CD8-positive, alpha-beta memory T cell (primary cell): ENCODE data around the gene ME3. TPM values are rescaled to one million over a fixed set of nuclear protein-coding genes. Genes with fewer than 3 reads are reported as not detected.

Experiments
- CTCF ChIA-PET: fragments of 350-600 bp; sonication (Branson Sonifier 250); formaldehyde crosslinking; loops from one replicate; lab custom pipeline; 2021; ENCODE audit warnings: antibody characterized with exemption; lab: Charles Lee
- POLR2A ChIA-PET: fragments of 350-600 bp; sonication (Branson Sonifier 250); formaldehyde crosslinking; loops from one replicate; lab custom pipeline; 2021; ENCODE audit warnings: antibody characterized with exemption; lab: Charles Lee
- DNase-seq, 5 donors: peaks; one replicate each; pipeline versions ENCODE4 v3.0.0 to v3.0.0-alpha.2; 2020 to 2022; ENCODE audit warnings: mixed read lengths in 1 of 5
- H3K27ac ChIP-seq: one replicate; pipeline ENCODE4 v1.7.0; 2013; ENCODE audit warnings: low read depth, mild to moderate bottlenecking, low read length, moderate library complexity
- H3K27me3 ChIP-seq: 2 replicates; pipeline ENCODE4 v1.7.0; 2013; ENCODE audit warnings: low read length, mild to moderate bottlenecking; ENCODE audit not compliant: insufficient read depth, poor library complexity, severe bottlenecking
- H3K36me3 ChIP-seq: 2 replicates; pipeline ENCODE4 v1.7.0; 2013; ENCODE audit warnings: mild to moderate bottlenecking, low read length, moderate library complexity; ENCODE audit not compliant: insufficient read depth
- H3K4me1 ChIP-seq: 2 replicates; pipeline ENCODE4 v1.7.0; 2013; ENCODE audit warnings: mild to moderate bottlenecking, low read length, moderate library complexity; ENCODE audit not compliant: insufficient read depth
- H3K4me3 ChIP-seq: 2 replicates; pipeline ENCODE4 v1.7.0; 2013; ENCODE audit warnings: mild to moderate bottlenecking, low read length
- H3K9me3 ChIP-seq: 2 replicates; pipeline ENCODE4 v1.7.0; 2013; ENCODE audit warnings: mild to moderate bottlenecking, low read length
- H3K27ac Mint-ChIP-seq, 8 donors: one replicate each; pipeline ENCODE4 v1.8.0; 2020 to 2021; ENCODE audit warnings: mixed read lengths in 8 of 8, mild to moderate bottlenecking in 6 of 8, inconsistent platforms in 3 of 8, moderate library complexity in 3 of 8
- H3K27me3 Mint-ChIP-seq, 2 donors: one replicate each; pipeline ENCODE4 v1.8.0; 2020 to 2021; ENCODE audit warnings: mixed read lengths in 2 of 2, mild to moderate bottlenecking in 1 of 2, moderate library complexity in 1 of 2
- H3K36me3 Mint-ChIP-seq, 3 donors: one replicate each; pipeline ENCODE4 v1.8.0; 2020 to 2021; ENCODE audit warnings: mixed read lengths in 3 of 3, inconsistent platforms in 1 of 3, mild to moderate bottlenecking in 1 of 3
- H3K4me1 Mint-ChIP-seq, 3 donors: one replicate each; pipeline ENCODE4 v1.8.0; 2020 to 2021; ENCODE audit warnings: mixed read lengths in 3 of 3, inconsistent platforms in 1 of 3, mild to moderate bottlenecking in 1 of 3
- H3K4me3 Mint-ChIP-seq, 7 donors: one replicate each; pipeline ENCODE4 v1.8.0; 2020 to 2021; ENCODE audit warnings: mixed read lengths in 7 of 7, mild to moderate bottlenecking in 6 of 7, moderate library complexity in 4 of 7, inconsistent platforms in 2 of 7
- H3K9me3 Mint-ChIP-seq, 5 donors: one replicate each; pipeline ENCODE4 v1.8.0; 2020 to 2022; ENCODE audit warnings: mixed read lengths in 5 of 5, mild to moderate bottlenecking in 3 of 5, moderate library complexity in 2 of 5, inconsistent platforms in 1 of 5
- polyA plus RNA-seq: library from polyadenylated mRNA; unstranded; fragments of 300-500 nt; fragmentation: Illumina TruSeq; gene quantifications from one replicate; pipeline ENCODE4 v1.2.3, GENCODE V29; 2021
- total RNA-seq, 2 experiments: library from RNA; stranded (reverse); gene quantifications; one replicate each; pipeline ENCODE4 v1.2.3, GENCODE V29; 2021

ME3 gene
- total and polyA plus RNA-seq, 3 experiments from 2014 or later, result 1.0 to 1.3 TPM; not detected in 1

DNA sequence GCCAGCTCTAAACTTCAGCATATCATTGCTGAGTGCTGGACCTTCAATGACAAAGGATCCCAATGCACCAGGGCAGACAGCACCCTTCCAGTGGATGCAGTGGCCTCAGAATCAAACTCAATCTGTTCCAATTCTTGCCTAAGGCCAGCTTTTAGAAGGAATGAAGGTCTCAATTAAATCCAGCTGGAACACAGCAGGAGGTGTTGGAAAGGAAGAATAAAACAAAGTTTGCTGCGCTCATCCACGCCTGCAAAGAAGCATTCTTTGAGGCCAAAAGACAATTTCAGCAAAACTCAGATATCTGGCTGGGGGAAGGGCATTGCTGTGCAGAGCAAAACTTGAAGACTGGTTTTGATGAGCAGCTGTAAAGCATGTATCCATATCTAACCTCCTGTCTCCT lies 177.1 kb downstream of the ME3 start:
- Histone ChIP-seq H3K9me3 (no peaks in the 10 kb centered on the region), H3K4me1 (no peaks in the 10 kb centered on the region), H3K27ac (no peak overlapping the region), H3K4me3 (no peak overlapping the region), H3K36me3 (no peaks in the 10 kb centered on the region), H3K27me3 (peaks cover 3% of the 10 kb centered on the region)
- DNase-seq, result no peak
- H3K4me3 Mint-ChIP-seq, result no peak overlapping the region
- POLR2A ChIA-PET, result no interaction called here
- H3K27me3 Mint-ChIP-seq, result peaks cover 2 to 8% of the 10 kb centered on the region in 2 donors
- H3K9me3 Mint-ChIP-seq, result peaks cover 0 to 1% (median 0%) of the 10 kb centered on the region in 5 donors
- H3K27ac Mint-ChIP-seq, result no peak overlapping the region
- no peaks in the 10 kb centered on the region for H3K4me1 Mint-ChIP-seq
- H3K36me3 Mint-ChIP-seq, result no peaks in the 10 kb centered on the region
- CTCF ChIA-PET, result no interaction called here

DNA sequence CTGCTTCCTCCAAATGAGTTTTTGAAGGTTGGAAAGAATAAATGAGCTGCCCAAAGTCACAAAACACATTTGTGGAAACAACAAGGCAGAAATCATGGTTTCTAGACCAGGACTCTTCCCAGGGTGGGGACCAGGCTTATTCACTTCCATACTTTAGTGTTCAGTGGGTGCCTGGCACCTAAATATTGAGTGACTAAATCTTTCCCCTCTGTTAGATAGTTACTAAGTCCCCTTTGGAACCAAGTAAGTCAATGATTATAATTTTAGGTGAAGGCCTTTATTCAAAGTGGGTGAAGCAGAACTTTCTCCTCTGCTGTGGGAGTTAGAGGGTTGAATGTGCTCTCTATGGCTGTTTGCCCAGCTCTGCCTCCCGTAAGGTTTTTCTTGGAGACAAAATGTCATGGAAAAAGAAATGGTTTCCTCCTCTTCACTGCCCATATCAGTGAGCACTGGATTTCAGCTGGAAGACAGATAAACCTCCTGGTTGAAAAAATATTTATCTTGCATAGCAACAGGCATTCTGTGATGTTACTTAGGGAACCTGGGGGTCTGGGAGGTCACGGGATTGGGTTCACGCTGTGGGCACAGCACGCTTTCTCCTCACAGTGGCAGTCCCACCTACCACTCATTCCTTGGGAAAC lies 179.9 kb downstream of the ME3 start:
- Histone ChIP-seq H3K9me3 (no peaks in the 10 kb centered on the region), H3K27ac (no peak overlapping the region), H3K4me3 (no peak overlapping the region), H3K4me1 (peaks cover 1% of the 10 kb centered on the region), H3K27me3 (peaks cover 2% of the 10 kb centered on the region), H3K36me3 (no peaks in the 10 kb centered on the region)
- no peak overlapping the region for H3K27ac Mint-ChIP-seq
- H3K4me3 Mint-ChIP-seq, result no peak overlapping the region
- H3K9me3 Mint-ChIP-seq, result peaks cover 0 to 1% (median 0%) of the 10 kb centered on the region in 5 donors
- no peaks in the 10 kb centered on the region for H3K36me3 Mint-ChIP-seq
- peaks cover 0 to 3% of the 10 kb centered on the region in 2 donors for H3K27me3 Mint-ChIP-seq
- ChIA-PET CTCF (no interaction called here), POLR2A (no interaction called here)
- no peaks in the 10 kb centered on the region for H3K4me1 Mint-ChIP-seq
- no peak for DNase-seq

DNA sequence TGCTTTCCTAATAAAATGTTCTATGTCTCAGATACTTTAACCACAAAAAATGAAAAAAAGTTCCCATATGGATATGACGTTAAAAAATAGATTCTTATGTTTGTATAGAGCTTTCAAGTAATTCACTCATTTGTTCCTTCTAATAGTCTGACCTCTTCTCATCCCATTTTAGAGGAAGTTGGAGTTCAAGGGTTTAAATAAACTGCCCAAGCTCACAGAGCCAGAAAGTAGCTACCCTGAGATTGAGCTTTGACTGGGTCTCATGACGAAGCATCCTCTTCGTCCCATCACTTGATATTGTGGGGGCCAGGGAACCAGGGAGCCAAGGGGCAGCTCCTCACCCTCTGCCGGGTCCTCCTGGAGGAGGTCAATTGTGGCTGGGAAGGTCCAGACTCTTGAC lies 181.4 kb downstream of the ME3 start:
- Histone ChIP-seq H3K4me3 (no peak overlapping the region), H3K9me3 (no peaks in the 10 kb centered on the region), H3K36me3 (no peaks in the 10 kb centered on the region), H3K27ac (no peak overlapping the region), H3K27me3 (no peaks in the 10 kb centered on the region), H3K4me1 (peaks cover 8% of the 10 kb centered on the region)
- no peaks in the 10 kb centered on the region for H3K36me3 Mint-ChIP-seq
- DNase-seq, result no peak
- peaks cover 6 to 13% (median 10%) of the 10 kb centered on the region in 3 donors for H3K4me1 Mint-ChIP-seq
- CTCF ChIA-PET, result no interaction called here
- POLR2A ChIA-PET, result no interaction called here
- no peak overlapping the region for H3K27ac Mint-ChIP-seq
- H3K4me3 Mint-ChIP-seq, result no peak overlapping the region
- peaks cover 0 to 1% (median 0%) of the 10 kb centered on the region in 5 donors for H3K9me3 Mint-ChIP-seq
- peaks cover 0 to 2% of the 10 kb centered on the region in 2 donors for H3K27me3 Mint-ChIP-seq

DNA sequence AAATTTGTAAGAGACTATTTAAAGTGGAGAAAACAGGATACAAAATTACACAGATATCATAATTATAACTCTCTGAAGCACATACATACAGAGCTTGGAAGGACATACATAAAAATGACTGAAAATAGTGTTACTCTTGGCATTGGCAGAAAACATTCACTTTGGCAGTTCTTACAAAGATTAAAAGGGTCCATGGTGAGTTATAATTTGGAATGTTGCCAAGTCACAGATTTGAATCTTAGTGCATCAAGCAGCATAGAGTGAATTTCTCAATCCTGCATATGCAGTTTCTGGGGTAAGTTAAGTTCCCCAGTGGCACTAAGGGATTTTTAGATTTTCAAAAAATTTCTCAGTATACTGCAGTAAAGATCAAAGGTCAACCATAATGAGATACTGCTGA lies 181.8 kb downstream of the ME3 start:
- H3K27me3 Mint-ChIP-seq, result peaks cover 0 to 2% of the 10 kb centered on the region in 2 donors
- H3K36me3 Mint-ChIP-seq, result no peaks in the 10 kb centered on the region
- POLR2A ChIA-PET, result no interaction called here
- no peaks in the 10 kb centered on the region for H3K9me3 ChIP-seq
- peaks cover 6 to 17% (median 14%) of the 10 kb centered on the region in 3 donors for H3K4me1 Mint-ChIP-seq
- no peak overlapping the region for H3K4me3 Mint-ChIP-seq
- no peak overlapping the region for H3K4me3 ChIP-seq
- no peak overlapping the region for H3K27ac Mint-ChIP-seq
- H3K27me3 ChIP-seq, result no peaks in the 10 kb centered on the region
- H3K27ac ChIP-seq, result no peak overlapping the region
- H3K4me1 ChIP-seq, result peaks cover 8% of the 10 kb centered on the region
- peaks cover 0 to 1% (median 0%) of the 10 kb centered on the region in 5 donors for H3K9me3 Mint-ChIP-seq
- H3K36me3 ChIP-seq, result no peaks in the 10 kb centered on the region
- DNase-seq, result no peak
- CTCF ChIA-PET, result no interaction called here

DNA sequence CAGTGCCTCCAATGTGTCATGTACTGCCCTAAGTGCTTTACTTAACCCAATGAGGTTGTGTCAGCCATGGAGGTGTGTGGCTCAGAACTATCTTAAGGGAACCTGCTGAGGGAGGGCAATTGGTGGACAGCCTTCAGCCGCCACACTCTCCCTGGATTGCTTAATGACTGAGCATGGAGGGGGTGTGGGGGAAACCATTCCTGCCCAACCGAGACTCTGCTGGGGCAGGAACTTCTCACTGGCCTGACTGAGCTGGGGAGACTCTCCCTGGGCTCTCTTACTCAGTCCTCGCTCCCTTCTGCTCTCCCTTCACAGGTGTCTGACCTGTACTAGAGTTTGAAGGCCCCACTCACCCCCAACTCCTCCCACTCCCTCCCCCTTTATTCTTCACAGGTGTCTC lies 183.0 kb downstream of the ME3 start:
- Histone ChIP-seq H3K27me3 (no peaks in the 10 kb centered on the region), H3K4me3 (no peak overlapping the region), H3K27ac (no peak overlapping the region), H3K36me3 (no peaks in the 10 kb centered on the region), H3K4me1 (peaks cover 8% of the 10 kb centered on the region), H3K9me3 (no peaks in the 10 kb centered on the region)
- ChIA-PET CTCF (no interaction called here), POLR2A (no interaction called here)
- peaks cover 0 to 1% (median 0%) of the 10 kb centered on the region in 5 donors for H3K9me3 Mint-ChIP-seq
- no peak for DNase-seq
- H3K36me3 Mint-ChIP-seq, result no peaks in the 10 kb centered on the region
- H3K27ac Mint-ChIP-seq, result no peak overlapping the region
- H3K27me3 Mint-ChIP-seq, result peaks cover 0 to 2% of the 10 kb centered on the region in 2 donors
- no peak overlapping the region for H3K4me3 Mint-ChIP-seq
- peaks cover 6 to 17% (median 14%) of the 10 kb centered on the region in 3 donors for H3K4me1 Mint-ChIP-seq

DNA sequence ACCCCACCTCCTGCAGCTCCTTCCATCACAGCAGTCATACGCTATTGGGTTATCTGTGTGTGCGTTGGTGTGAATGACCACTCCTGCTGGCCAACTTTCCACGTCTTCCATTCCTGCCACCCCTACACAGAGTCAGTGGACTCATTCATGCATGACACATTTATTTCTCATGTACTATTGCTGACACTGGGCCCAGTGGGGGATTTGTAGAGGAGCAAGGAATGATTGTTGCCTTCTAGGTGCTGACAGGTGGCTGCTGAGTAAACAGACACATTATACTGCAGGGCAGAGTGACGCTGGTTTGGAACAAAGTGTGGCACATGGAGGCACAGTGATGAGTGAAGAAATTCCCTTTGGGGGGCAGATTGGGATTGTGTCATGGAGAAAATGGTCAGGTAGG lies 183.9 kb downstream of the ME3 start:
- H3K36me3 Mint-ChIP-seq, result no peaks in the 10 kb centered on the region
- POLR2A ChIA-PET, result interaction anchor here (0.7 kb wide), 1 partner anchor 15 kb away, joined by 3 read pairs; no protein-coding TSS in a partner anchor

DNA sequence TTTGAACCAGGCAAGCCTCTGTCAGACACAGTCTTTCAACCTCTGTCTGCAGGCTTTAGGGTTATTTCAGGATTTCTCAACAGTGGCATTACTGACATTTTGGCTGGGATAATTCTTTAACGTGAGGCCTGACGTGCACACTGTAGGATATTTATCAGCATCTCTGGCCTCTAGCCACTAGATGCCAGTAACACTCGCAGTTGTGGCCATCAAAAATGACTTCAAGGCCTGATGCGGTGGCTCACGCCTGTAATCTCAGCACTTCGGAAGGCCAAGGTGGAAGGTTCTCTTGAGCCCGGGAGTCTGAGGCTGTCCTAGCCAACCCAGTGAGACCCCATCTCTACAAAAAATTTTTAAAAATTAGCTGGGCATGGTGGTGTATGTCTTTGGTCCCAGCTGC lies 184.7 kb downstream of the ME3 start:
- H3K36me3 ChIP-seq, result no peaks in the 10 kb centered on the region
- H3K27ac ChIP-seq, result no peak overlapping the region
- no peak overlapping the region for H3K4me3 ChIP-seq
- H3K9me3 Mint-ChIP-seq, result peaks cover 0 to 2% (median 0%) of the 10 kb centered on the region in 5 donors
- H3K36me3 Mint-ChIP-seq, result peaks cover 0 to 2% (median 0%) of the 10 kb centered on the region in 3 donors
- H3K4me3 Mint-ChIP-seq, result no peak overlapping the region
- H3K27me3 Mint-ChIP-seq, result peaks cover 0 to 2% of the 10 kb centered on the region in 2 donors
- no peaks in the 10 kb centered on the region for H3K9me3 ChIP-seq
- DNase-seq, result no peak
- H3K4me1 Mint-ChIP-seq, result peaks cover 6 to 17% (median 14%) of the 10 kb centered on the region in 3 donors
- peaks cover 8% of the 10 kb centered on the region for H3K4me1 ChIP-seq
- POLR2A ChIA-PET, result interaction anchor here (0.7 kb wide), 1 partner anchor 15 kb away, joined by 3 read pairs; no protein-coding TSS in a partner anchor
- CTCF ChIA-PET, result no interaction called here
- no peaks in the 10 kb centered on the region for H3K27me3 ChIP-seq
- H3K27ac Mint-ChIP-seq, result peak overlapping the region in 1 of 8 donors; percentile 66

More for the DNA sequence above, 183.9 kb downstream of the ME3 start:
- Histone ChIP-seq H3K27ac (no peak overlapping the region), H3K27me3 (no peaks in the 10 kb centered on the region), H3K9me3 (no peaks in the 10 kb centered on the region), H3K4me3 (no peak overlapping the region), H3K36me3 (no peaks in the 10 kb centered on the region), H3K4me1 (peaks cover 8% of the 10 kb centered on the region)
- no peak overlapping the region for H3K4me3 Mint-ChIP-seq
- H3K9me3 Mint-ChIP-seq, result peaks cover 0 to 1% (median 0%) of the 10 kb centered on the region in 5 donors
- no peak overlapping the region for H3K27ac Mint-ChIP-seq
- CTCF ChIA-PET, result no interaction called here
- H3K27me3 Mint-ChIP-seq, result peaks cover 0 to 2% of the 10 kb centered on the region in 2 donors
- peaks cover 6 to 17% (median 14%) of the 10 kb centered on the region in 3 donors for H3K4me1 Mint-ChIP-seq
- DNase-seq, result no peak

DNA sequence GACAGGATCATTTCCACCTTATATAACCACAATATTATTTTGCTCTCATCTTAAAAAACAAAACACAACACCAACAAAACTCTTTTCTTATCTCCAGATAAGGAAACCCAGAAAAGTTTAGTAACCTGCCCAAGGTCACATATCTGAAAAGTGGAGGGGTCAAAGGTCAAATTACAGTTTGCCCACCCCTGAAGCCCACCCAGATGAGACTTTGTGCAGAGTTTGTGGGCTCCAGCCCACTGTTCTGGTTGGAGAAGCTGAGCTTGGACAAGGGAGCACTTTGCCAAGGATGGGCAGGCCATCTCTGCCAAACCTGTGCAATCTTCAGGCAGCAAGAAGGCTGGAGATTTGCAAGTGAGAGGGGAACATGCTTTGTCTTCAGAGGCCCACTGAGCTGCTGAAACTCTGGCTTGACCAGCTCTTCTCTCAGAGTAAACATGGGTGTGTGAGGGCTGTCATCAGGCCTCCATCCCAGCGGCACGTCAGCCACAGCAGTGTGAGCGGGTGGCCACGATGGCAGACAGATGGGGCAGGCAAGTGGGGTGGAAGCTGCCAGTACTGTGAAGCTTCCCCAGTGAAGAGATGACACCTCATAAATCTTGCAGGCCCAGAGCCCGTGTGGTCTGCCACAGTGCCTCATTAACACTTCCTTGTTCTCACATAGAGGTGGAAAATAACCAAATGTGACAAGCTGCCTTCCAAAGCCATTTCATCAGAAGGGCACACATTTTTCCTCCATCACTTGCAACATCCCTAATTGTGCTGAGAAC lies 186.0 kb downstream of the ME3 start:
- Mint-ChIP-seq H3K27ac (peak overlapping the region in 6 of 8 donors; percentile 12 to 83 (median 59)), H3K27me3 (peaks cover 0 to 2% of the 10 kb centered on the region in 2 donors), H3K4me3 (peak overlapping the region in 4 of 7 donors; percentile 7 to 63 (median 32)), H3K4me1 (peaks cover 6 to 17% (median 14%) of the 10 kb centered on the region in 3 donors), H3K9me3 (peaks cover 0 to 2% (median 0%) of the 10 kb centered on the region in 5 donors), H3K36me3 (peaks cover 0 to 2% (median 0%) of the 10 kb centered on the region in 3 donors)
- H3K36me3 ChIP-seq, result no peaks in the 10 kb centered on the region
- H3K27me3 ChIP-seq, result no peaks in the 10 kb centered on the region
- DNase-seq, result peak in 3 of 5 donors; percentile 35 to 60 (median 41)
- no peak overlapping the region for H3K4me3 ChIP-seq
- ChIA-PET CTCF (no interaction called here), POLR2A (no interaction called here)
- no peaks in the 10 kb centered on the region for H3K9me3 ChIP-seq
- peaks cover 8% of the 10 kb centered on the region for H3K4me1 ChIP-seq
- H3K27ac ChIP-seq, result no peak overlapping the region
